Gastrocnemius medialis (tissue), 4 donors: Measurements from ENCODE around the gene FARSB.

ENCODE experiments used
- CTCF ChIP-seq, 5 experiments: fragments of 450-650 bp in 3 of 5; fragments of 200-600 bp in 2 of 5; sonication (generic) in 2 of 5; IDR thresholded peaks in 4 of 5; conservative IDR thresholded peaks in 1 of 5; 1 replicate in 4 of 5; 2 replicates in 1 of 5; pipeline ENCODE4 v1.5.1; 2016 to 2019; ENCODE audit warnings: antibody characterized with exemption in 5 of 5, mild to moderate bottlenecking in 3 of 5, moderate library complexity in 3 of 5
- POLR2A ChIP-seq, 2 donors: fragments of 450-650 bp; IDR thresholded peaks; one replicate each; pipeline ENCODE4 v1.6.1; 2017; ENCODE audit warnings: antibody characterized with exemption in 2 of 2, mild to moderate bottlenecking in 2 of 2, moderate library complexity in 2 of 2

DNA sequence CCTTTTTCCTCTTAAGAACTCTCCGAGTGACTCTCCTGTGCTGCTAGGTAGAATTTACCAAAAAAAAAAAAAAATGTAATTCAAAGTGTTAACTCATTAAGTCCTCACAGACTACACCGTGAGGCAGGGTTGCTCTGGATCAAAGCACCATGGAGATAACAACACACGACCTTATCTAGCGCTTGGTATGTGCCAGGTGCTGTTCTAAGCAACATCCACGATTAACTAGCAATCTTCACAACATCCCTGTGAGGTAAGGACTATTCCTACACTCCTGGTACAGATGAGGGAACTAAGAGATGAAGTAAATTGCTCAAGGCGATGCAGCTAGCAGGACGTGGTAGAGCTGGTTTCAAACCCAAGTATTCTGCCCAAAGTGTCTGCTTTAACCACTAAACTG, 17.4 kb upstream of the FARSB start:
- TF ChIP-seq POLR2A (IDR thresholded peaks at IDR 0.05), result no peak
- TF ChIP-seq CTCF (IDR thresholded peaks at IDR 0.05 in 4 of 5, conservative IDR thresholded peaks at IDR 0.05 in 1 of 5), result no peak
